ENCODE results near the gene OSCP1.
"Not testable (repeated sequence)": the region's sequence is repeated elsewhere in the genome, so short reads cannot be mapped to it uniquely, and the experiment has no call there.

The OSCP1 gene, protein sequence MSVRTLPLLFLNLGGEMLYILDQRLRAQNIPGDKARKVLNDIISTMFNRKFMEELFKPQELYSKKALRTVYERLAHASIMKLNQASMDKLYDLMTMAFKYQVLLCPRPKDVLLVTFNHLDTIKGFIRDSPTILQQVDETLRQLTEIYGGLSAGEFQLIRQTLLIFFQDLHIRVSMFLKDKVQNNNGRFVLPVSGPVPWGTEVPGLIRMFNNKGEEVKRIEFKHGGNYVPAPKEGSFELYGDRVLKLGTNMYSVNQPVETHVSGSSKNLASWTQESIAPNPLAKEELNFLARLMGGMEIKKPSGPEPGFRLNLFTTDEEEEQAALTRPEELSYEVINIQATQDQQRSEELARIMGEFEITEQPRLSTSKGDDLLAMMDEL

DNA sequence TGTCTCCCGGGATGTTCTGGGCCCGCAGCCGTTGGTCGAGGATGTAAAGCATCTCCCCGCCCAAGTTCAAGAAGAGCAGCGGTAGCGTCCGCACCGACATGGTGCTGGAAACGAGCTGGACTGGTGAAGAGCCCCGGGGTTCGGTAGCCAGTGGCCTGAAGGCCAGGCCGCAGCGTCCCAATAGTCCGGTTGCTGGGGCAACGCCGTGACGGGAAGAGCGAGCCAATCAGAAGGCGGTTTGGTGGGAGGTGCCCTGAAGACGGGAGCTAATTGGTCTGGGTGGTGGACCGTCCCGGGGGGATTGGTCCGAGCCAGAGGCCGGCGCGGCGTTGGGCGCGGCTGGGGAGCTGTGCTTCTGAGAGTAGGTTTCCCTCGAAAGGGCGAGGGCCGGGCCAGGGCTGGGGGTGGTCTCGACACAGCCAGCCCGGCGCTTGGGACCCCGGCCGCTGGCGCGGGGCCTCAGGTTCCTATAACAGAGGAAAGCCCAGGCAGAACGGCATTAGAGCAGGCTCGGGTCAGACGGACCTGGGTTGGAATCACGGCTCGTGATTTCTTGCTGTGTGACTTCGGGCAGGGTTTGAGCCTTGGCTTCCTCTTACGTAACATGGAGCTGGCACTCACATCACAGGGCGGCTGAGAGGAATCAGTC lies at the start of gene OSCP1:
TSS of gene OSCP1 (minus strand) at position 182 of the 649 bp plus-strand sequence. CDS start at position 100, 82 bp downstream.
- DNase-seq (ENCODE audit: low read depth in 2 of 2) = peak; percentile 73

DNA sequence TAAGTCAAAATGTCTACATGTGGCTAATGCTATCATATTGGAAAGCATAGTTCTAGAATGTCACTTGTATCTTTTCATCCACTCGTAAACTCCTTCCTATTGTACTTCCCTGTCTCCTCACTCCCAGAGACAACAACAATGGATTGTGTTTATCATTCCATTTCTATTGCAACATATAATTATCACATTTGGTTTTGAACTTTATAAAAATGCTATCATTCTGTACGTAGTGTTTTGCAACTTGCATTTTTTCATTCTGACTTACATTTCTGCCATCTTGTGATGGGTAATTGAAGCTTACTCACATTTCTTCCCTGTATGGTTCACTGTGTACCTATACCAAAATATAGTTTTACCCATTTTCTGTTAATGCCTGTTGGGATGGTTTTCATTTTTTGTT lies 47.0 kb upstream of the OSCP1 start:
- DNase-seq (ENCODE audit: low read depth in 2 of 2) = no peak

DNA sequence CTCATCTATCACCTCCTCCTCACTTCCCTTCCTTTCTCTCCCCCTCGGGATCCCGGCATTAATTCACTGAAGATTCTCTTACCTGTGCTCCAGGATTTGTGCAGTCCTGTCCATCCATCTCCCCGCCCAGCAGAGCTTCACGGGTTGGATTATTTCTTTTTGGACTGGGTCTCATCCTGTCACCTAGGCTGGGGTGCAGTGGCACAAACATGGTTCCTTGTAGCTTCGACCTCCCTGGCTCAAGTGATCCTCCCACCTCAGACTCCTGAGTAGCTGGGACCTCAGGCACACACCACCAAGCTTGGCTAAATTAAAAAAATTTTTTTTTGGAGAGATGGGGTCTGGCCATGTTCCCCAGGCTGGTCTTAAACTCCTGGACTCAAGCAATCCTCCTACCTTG lies 44.7 kb upstream of the OSCP1 start:
- no peak for DNase-seq (ENCODE audit: low read depth in 2 of 2)

DNA sequence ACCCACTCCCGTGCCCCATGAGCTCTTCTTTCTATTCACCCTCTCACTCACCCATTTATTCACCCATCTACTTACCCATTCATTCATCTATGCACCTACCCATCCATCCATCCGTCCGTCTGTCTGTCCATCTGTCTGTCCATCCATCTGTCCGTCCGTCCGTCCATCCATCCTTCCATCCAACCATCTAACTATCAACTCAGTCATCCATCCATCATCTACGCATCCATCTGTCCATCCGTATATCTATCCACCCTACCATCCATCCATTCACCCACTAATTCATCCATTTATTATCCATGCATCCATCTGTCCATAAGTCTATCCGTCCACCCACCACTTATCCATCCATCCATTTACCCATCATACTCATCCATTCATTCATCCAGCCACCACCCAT lies 43.3 kb upstream of the OSCP1 start:
- DNase-seq (ENCODE audit: low read depth in 2 of 2) = no peak

GRCh38 chr1:36492491-36492890 lies 42.2 kb upstream of the OSCP1 start:
- no peak for DNase-seq (ENCODE audit: low read depth in 2 of 2)

DNA sequence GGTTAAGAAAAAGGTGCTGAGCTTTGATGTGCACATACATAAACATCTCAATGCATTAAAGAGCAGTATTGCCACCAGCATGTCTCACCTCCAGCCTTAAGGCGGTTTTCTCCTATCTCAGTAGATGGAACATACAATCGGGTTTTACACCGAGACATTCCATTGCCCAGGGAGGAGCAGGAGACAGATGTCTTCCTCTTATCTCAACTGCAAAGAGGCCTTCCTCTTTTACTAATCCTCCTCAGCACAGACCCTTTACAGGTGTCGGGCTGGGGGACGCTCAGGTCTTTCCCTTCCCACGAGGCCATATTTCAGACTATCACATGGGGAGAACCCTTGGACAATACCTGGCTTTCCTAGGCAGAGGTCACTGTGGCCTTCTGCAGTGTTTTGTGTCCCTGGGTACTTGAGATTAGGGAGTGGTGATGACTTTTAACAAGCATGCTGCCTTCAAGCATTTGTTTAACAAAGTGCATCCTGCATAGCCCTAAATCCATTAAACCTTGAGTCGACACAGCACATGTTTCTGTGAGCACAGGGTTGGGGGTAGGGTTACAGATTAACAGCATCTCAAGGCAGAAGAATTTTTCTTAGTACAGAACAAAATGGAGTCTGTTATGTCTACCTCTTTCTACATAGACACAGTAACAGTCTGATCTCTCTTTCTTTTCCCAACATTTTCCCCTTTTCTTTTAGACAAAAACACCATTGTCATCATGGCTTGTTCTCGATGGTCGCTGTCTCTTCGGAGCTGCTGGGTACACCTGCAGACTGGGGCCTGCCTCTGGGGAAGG lies 39.2 kb upstream of the OSCP1 start:
- not testable (repeated sequence) for DNase-seq (ENCODE audit: low read depth in 2 of 2)

- no peak for DNase-seq (ENCODE audit: low read depth in 2 of 2)
These were observed 37.7 kb upstream of the OSCP1 start for GRCh38 chr1:36487906-36488305.

GRCh38 chr1:36487336-36487725 lies 37.1 kb upstream of the OSCP1 start:
- DNase-seq (ENCODE audit: low read depth in 2 of 2) = not testable (repeated sequence)

GRCh38 chr1:36486439-36487335 lies 36.4 kb upstream of the OSCP1 start:
- no peak for DNase-seq (ENCODE audit: low read depth in 2 of 2)

DNA sequence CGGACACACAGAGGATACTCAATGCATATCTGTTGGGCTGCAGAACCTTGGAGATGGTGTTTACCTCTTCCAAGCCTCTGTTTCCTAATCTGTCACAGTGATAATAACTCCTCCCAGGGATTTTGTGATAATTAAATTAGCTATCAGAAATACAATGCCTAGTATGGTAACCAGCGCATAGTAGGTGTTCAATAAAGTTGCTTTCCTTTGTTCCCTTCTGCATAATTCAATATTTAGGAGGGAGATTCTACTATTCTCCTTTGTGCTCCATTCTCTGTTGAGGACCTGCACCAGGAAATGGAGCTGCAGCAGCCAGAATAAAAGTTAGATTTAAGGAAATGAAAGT lies 35.8 kb upstream of the OSCP1 start:
- DNase-seq (ENCODE audit: low read depth in 2 of 2) = no peak

- DNase-seq (ENCODE audit: low read depth in 2 of 2) = no peak
These were observed 33.8 kb upstream of the OSCP1 start for GRCh38 chr1:36484099-36484498.

DNA sequence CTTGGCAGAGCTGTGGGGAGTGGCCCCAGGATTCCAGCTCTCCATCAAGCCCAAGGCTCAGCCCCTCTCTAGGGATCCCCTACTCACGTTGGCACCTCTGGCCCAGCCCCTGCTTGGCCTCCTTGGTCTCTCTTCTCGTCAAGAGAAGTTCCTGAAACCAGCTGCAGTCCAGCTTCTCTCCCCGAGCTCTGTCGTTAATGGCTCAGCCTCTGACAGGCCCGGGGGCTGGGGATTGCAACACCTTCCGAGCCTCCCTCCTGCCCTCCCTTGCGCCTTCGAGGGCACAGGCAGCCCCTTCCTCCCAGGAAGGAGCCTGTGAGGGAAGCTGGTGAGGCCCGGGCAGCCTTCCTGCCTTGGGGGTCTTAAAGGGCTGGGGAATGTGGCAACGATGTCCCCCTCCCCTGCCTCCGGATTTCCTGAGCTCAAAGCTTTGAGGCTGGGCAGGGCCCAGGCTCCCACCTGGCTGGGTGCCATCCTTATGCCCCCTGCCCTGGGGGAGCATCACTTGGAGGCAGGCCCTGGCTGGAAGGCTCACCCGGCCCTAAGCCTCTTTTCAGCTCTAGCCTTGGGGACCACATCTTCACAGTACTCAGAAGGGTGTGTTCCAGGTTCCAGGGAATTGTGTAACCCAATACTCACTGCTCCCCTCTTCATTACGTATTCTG lies 32.6 kb upstream of the OSCP1 start, which contains the start of gene CSF3R:
TSS of gene CSF3R (minus strand) at position 190 of the 665 bp plus-strand sequence. CDS start 3,417 bp downstream, outside the sequence.
- no peak for DNase-seq (ENCODE audit: low read depth in 2 of 2)

DNA sequence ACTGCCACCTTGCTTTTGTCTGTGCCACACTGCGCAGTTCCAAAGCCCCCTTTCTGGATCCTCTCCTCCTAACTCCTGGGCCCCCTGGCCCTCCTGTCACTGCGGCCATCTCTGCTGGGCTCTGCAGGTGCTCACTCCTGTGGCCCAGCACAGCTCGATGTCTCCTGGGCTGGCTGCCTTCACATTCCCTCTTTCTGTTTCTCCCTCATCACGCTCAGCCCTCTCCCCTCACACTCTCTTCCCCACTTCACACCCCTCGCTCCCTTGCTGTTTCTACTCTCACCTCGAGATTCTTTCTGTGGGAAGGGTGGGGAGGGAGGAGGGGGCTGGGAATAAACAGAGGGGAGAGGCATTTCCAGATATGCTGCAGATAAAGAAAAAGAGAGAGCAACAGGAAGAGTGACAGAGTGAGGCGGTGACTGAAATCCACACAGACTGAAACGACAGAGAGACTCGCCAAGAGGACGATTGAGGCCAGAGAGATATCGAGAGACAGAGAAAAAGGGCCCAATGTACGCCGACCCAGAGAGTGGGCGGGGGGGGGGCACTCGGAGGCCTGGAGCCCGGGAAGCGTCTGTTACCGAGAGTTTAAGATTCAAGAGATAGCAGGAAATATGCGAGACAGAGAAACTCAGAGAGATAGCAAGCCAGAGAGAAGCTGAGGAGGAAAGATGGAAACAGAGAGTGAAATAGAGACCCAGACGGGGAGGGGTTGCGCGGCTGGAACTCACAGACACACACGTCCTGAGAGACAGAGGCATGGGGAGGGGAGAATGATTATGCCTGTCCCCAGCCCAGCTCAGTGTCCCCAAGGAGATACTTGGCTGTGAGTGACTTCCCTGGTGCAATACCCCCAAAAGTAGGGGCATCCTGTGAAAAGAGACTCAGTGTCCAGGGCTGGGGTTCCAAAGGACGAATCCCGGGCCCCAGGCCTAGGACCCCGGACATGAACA lies 31.8 kb upstream of the OSCP1 start:
- DNase-seq (ENCODE audit: low read depth in 2 of 2) = no peak

DNA sequence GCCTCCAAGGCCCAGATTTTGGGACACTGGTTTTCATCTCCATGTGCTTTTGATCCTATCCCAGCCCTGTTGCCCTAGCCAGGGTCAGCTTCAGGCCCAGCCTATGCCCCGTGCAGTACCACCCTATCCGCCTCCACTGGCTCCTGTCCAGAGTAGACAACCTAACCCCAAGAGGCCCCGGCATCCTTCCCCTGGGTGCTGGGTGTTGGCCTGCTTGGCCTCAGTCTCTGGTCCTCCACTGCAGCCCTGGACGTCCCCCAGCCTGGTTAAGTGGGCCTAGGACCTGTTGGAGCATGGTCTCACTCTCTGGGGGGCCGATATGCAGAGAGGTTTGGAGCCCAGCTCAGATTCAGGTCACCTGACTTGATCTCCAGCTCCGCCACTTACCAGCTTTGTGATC lies 30.8 kb upstream of the OSCP1 start:
- DNase-seq (ENCODE audit: low read depth in 2 of 2) = no peak

DNA sequence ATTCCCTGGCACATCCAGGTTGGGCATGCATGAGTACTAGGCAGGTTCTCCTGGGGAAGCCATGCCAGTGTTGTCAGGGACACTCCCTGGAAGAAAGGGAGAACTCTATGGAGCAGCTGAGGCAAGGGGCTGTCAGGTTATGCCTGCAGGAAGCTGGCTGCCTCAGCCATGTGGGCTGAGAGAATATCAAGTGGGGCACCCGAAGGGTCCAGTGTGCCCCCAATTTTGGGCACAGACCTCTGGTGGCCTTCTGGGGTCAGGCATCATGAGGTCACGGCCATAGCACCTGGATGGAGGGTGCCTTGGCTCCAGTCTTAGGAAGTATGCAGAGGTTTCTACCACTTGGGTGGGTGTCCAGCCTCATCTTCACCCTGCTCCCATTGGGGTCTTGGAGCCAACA lies 29.9 kb upstream of the OSCP1 start:
- no peak for DNase-seq (ENCODE audit: low read depth in 2 of 2)

DNA sequence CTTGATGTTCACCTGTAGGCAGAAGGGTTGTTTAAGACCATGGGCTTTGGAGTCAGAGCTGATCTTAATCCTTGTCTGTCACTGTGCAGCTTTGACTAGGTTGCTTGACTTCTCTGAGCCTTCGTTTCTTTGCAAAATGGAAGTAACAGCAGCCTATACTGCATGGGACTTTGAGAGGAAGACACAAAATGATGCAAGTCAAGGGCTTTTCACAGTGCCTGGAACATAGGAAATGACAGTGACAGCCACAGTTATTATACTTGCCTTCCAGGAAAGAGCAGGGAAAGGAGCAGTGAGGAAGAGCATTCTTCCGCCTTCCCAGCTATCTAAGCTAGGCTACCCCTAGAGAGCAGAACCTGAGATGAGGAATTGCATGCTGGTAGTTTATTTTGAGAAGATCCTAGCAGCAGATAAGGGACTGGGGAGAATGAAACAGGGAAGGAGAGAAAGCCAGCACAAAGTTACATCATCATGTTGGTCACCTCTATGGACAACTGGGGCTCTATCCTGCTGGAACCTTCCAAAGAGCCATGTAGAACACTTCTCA lies 29.3 kb upstream of the OSCP1 start:
- DNase-seq (ENCODE audit: low read depth in 2 of 2) = no peak

DNA sequence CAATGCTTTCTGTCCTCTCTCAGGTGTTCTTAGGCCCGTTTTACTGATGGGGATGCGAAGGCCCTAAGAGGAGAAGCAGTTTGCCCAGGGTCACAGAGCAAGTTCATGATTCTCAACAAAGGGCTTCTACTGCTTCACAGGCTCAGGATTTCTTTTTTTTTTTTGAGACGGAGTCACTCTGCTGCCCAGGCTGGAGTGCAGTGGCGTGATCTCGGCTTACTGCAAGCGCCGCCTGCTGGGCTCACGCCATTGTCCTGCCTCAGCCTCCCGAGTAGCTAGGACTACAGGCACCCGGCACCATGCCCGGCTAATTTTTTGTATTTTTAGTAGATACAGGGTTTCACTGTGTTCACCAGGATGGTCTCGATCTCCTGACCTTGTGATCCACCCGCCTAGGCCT lies 27.4 kb upstream of the OSCP1 start:
- not testable (repeated sequence) for DNase-seq (ENCODE audit: low read depth in 2 of 2)

DNA sequence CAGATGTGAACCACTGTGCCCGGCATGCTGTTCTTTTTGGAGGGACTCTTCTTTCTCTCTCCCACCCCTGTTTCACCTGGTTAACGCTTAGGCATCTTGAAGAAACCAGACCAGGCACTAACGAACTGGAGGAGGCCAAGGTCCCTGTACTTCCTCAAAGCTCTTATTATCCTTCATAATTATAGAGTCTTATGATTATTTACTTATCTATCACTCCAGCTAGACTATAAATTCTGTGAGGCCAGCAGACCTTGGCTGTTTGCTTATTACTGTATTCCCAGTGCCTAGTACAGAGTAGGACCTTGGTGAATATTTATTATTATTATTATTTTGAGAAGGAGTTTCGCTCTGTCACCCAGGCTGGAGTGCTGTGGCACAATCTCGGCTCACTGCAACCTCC lies 26.7 kb upstream of the OSCP1 start:
- DNase-seq (ENCODE audit: low read depth in 2 of 2) = no peak

DNA sequence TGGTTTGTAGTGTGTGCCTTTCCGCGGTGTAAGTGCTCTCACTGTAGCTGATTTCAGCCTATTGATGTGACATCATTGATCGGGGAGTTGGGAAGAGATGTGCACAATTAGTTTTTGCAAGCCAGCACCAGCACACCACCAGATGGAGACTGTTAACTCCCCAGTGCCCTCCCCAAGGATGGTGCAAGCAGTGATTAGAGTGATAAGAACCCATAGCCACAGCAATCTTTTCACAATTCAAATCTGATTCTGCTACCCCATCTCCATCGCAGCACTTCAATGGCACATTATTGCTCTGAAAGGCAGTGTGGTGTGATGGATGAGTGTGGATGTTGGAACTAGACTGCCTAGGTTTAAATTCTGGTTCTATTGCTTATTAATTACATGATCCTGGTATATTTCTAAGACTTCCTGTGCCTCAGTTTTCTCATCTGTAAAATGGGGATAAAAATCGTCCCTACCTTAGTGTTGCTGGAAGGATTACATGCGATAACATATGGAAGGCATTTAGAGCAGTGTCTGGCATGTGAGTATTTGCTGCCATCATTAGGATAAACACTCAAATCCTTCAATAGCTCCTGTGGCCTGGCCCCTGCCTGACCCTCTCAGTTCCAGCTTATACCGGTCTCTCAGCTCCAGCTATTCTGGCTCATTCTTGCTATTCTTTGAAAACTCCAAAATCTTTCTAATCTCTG lies 25.8 kb upstream of the OSCP1 start:
- DNase-seq (ENCODE audit: low read depth in 2 of 2) = no peak
